ENCODE results near the gene VDR.

The VDR gene

DNA sequence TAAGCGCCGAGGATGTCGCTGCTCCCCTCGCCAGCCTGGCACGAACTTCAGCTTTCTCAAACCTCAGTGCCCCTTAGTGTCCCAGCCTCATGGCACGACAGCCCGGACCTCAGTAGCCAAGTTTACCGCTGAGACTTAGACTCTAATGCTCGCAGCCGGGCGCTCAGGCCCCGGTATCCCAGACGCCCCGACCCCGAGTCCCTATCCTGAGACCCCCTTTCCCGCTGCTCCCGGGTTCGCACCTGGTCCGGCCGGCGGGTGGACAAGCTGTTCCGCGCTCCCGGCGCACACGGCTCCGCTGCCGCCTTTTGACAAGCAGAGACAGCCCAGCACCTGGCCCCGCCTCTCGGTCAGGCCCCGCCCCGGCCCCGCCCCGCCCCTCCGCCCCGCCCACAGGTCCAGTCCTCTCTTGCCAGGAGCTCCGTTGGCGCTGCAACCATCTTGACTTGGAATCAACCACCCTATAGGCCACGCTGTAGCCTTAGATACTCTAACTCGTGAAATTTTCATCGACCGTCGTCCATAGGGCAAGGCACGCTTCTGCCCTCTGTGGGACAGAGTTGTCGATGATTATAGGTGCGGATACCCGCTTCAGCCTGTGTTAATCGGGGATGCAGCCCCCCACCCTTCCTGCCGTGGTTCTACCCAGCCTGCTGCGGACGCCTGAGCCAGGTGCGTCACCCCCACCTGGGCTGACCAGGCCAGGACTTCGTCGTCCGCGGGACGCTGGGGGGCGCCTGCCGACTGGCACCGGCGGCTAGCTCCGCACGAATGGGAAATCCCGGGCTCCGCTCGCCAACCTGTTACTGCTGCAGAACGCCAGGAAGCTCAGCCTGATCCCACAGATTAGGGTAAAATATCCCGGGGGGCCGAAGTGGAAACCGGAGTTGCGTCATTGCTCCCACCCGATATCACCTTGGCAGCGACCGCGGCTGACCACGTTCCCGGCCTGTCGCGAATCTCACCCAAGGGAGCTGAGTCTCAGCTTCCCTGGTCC, at the start of gene VDR:
Gene VDR, minus strand, starts transcription at position 282 of the 997 bp plus-strand sequence. CDS start 25,881 bp downstream, outside the sequence.
- DNase-seq (ENCODE audit: low read depth): peak; percentile 61

DNA sequence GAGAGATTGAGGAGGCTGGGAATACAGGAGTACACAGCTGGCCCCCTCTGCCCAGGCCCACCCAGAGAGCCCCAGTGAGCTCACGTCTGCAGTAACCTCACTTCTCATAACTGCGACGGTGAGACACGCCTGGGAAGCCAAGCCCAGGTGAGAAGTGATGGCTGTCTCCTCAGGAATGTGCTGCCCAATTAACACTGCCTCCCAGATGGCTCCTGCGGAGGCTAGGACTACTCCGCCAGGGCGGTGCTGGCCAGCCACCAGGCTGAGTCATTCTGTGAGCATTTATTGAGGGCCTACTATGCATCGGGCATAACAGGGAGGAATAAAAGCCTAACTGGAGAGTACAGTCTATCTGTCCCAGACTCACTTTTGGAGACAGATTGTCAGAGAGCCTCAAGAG, 49.3 kb upstream of the VDR start:
- no peak for DNase-seq (ENCODE audit: low read depth)

DNA sequence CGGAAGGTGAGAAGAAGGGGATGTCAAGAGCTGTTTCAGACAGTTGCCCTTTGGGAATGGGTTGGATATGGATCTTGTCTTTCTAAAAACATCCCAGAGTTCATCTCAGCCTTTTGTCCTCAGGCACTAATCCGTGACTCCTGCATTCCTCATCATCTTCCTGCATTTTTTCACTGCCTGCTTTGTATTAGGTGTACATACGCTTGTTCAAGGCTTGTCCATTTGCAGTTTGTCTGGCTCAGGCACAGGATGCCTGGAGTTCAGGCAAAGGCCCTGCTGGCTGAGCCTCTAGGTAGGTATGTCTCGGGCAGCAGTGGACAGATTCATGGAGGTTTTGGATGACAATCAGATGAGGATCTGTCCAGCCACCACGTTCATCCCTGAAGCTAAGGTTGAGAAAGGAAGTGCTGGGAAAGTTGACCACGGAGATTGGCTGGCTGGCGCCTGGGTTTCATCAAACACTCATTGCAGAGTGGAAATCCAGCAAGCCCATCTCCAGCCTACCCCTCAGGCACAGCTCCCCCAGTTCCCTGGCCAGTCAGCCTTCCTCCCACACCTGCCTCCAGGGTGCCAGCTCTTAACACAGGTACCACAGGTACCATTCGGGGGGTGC, 46.2 kb upstream of the VDR start:
- DNase-seq (ENCODE audit: low read depth): no peak

DNA sequence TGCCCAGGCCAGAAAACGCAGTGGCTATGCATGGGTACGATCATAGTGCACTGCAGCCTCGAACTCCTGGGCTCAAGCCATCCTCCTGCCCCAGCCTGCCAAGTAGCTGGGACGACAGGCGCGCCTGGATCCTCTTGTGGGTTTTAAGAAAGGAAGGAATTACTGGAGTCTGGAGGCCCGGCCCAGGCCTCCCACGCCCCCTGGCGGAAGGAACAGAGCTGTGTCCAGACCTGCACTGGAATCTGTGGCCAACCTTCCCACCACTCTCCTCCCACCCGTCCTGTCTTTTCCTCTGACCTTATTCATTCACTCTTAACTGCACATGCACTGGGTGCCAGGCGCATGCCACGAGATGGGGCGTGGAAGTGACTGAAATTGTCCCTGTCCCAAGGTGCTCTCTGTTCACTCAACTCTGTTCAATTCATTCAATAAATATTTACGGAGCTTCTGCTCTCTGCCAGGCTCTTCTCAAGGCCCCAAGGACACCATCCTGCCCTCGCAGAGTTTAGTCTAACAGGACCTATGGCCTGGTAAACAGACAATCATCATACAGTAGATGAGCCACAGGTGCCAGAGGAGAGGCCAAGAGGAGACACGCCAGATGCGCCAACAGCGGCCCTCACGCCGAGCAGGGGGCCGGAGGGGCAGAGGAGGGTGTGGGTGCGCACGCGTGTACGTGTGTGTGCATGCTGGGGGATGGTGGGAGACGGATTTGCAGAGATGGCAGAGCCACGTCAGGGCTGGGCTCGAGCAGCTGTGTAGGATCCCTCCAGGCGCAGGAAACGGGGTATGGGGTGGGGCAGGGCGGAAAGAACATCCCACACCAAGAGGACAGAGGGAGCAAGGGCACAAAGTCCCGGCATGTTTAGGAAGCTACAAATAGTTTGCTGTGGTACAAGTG, 44.9 kb upstream of the VDR start:
- peak; percentile 15 for DNase-seq (ENCODE audit: low read depth)

DNA sequence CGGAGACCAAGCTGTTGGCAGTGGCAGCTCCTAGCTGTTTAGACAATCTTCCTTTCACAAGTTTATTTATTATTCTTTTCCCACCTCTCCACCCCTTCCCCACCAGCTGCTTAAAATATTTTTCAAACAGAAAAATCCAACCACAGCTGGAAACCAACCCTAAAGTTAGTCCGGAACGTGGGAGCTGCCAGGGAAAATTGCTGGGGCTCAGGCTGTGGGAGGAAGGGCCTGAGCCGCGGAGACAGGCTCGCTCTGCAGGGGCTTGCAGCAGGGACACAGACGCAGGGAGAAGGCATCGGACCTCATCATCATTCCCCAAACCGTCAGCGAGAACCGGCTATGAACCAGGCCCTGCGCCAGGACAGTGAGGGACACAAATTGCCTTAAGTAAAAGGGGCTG, 42.5 kb upstream of the VDR start:
- no peak for DNase-seq (ENCODE audit: low read depth)

DNA sequence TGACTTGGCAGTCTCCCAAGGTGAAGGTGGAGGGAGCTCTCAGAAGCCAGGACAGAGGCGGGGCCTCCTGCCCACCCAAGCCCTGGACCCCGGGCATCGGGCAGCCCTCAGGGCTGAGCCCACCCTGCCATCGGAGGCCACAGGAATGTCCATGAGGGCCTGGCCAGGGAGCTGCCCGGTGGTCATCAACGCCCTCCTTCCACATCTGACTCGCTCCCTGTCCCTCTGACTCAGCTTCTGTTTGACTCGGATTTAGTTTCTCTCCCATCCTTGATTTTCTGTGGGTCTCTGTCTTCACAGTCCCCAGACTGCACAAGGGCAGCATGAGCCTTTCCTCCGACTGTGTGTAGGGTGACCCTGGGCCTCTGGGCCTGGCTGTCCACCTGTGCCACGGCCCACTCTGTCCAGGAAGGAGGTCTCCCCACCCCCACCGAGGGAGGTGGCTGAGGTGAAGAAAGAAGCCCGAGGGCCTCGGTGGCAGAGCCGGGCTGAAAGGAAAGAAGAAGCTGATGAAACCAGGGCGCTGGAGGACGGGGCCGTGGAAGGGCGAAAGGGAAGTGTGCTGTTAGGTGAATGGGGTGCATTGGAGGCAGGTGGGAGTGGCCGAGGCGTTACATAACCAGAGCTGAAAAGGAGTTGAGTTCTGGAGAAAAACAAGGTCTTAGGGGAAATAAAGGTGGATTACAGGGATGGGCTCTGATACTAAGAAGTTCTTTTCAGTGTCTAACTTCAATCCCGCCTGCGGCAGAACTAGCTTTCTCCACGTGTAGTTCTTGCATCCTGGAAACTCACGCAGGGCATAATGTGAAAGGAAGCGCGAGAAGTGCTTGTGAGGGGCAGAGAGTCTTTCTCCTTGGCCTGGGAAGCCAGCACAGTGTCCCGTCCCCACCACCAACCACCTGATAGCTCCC, 41.9 kb upstream of the VDR start:
- no peak for DNase-seq (ENCODE audit: low read depth)

DNA sequence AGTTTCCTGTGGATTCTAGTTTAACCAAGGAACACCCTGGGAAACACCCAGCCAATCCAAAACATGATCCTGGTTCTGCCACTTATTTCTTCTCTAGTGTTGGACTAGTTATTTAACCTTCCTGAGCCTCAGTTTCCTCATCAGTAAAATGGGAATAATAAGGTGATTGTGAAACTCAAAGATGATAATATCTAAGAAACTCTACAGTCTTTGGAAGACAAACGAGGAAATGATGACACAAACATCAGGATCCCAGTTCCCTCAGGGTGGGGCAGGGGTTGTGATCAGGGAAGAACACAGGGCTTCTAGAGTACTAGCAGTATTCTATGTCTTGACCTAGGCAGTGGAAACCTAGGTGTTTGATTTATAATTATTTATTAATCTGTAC, 40.5 kb upstream of the VDR start:
- DNase-seq (ENCODE audit: low read depth): no peak

DNA sequence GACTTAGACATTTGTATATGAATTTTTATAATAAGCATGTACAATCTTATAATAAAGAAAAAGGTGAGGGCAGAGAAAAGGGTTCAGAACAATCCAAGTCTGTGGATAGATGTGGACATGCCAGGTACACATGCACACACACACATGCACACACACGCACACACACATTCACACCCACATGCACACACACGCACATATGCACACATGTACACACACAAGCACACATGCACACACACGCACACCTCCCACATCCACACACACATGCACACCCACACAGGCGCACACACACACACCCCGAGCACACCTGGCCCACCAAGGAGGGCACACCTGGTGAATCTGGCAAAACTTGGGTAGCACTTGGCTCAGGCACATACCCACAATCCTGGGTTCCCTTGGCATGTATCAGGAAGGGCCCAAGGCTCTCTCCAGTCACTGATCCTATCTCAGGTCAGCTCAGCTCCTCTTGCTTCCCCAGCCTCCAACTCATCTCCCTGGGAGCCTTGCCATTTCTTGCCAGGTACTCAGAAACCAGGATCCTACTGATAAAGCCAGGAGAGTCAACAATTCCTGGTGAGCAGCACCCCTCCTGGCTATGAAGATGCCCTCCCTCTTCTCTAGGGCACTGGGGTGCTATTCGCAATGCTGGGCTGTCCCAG, 40.0 kb upstream of the VDR start:
- DNase-seq (ENCODE audit: low read depth): no peak

DNA sequence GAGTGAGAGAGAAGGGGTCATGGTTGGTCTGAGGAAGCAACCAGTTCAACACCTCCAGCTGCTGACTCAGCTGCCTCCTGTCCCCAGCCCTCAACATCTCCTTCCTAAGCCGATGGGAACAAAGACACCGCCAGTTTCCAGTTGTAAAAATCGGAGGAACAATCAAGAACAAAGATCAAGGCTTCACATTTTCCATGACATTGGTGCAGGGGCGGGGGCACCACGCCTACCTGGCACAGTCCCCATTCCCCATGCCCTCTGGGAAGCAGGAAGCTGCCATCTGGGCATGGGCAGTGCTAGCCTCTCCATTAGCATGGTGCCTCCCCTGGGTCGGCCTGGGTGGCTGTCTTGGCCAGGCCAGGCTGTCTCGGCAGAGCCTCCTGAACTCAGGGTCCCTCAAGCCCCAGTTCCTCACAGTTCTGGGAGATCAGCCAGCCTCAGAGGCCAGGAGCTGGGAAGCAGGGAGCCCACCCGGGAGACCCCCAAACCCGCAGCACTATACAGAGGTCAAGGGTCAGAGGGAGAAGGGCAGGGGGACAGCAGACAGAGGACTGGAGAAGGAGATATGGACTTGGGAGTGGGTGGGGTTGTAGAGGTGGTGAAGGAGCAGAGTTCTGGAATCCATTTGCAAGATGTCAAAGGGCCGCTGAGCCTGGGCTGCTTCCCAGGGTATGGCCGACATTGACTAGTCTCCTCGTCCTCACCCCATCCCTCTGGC, 39.0 kb upstream of the VDR start:
- no peak for DNase-seq (ENCODE audit: low read depth)

DNA sequence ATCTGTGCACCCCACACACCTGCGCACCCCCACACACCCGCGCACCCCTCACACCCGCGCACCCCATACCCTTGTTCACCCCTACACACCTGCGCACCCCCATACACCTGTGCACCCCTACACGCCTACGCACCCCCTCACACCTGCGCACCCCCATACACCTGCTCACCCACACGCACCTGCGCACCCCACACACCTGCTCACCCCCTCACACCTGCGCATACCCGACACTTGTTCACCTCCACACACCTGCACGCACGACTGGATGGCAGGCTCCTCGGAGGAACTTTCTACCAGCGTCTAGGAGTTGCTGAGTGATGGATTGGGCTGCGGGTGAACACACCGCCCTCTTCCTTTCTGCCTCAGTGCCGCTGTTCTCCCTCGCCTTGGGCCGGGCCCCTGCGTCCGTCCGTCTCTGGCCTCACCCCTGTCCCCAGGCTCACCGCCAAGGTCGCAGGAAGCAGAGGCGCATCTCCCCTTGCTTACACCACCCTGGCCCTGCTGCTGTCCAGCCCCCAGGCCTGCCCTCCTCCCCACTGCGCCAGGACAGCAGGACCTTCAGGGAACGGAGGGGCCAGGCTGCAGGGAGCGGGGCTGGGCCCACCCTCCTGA, 37.9 kb upstream of the VDR start:
- no peak for DNase-seq (ENCODE audit: low read depth)

DNA sequence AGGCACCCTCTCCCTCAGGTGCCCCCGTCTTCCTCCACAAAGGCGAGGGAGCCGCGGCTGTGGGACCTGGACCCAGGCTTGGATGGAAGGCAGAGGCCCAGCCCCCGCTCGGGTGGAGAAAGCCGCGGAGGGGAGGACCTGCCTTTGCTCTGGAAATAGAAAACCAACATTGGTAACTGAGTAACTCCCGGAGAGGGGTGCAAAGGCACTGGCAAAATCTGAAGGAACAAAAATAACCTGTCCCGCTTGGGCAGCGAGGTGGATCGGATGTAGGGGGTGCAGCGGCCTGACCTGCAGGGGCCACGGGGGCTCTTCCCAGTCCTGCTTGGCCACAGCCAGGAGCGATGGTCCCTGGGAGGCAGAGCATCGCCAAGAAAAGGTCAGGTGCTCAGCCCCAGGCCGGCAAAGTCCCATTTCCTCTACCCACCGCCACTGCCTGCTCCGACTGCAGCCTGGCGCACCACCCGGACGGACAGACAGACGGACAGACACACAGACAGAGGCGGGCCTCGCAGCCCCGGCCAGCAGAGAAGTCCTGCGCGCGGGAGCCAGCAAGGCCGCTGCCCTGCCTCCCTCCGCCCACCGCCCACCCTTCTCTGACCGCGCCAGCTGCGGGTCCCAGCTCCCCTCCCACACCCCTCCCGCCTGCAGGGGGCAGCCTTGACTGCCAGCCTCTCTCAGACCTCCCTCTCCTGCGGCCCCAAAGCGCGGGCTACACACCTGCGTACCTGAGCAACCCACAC, 37.2 kb upstream of the VDR start:
- DNase-seq (ENCODE audit: low read depth): peak; percentile 18

DNA sequence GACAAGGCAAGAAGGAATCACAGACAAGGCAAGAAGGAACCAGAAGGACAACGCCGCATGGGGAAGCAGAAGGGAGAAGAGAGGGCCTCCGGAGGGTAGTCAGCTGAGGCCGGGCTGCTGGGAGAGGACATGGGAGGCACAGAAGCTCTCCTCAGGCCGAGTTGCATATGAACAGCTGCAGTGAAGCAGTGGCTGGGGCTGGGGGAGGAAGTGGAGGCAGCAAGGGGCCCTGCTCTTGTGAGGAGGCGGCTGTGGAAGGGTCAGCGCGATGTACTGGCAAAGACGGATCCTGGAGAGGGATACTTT, 36.6 kb upstream of the VDR start:
- no peak for DNase-seq (ENCODE audit: low read depth)

DNA sequence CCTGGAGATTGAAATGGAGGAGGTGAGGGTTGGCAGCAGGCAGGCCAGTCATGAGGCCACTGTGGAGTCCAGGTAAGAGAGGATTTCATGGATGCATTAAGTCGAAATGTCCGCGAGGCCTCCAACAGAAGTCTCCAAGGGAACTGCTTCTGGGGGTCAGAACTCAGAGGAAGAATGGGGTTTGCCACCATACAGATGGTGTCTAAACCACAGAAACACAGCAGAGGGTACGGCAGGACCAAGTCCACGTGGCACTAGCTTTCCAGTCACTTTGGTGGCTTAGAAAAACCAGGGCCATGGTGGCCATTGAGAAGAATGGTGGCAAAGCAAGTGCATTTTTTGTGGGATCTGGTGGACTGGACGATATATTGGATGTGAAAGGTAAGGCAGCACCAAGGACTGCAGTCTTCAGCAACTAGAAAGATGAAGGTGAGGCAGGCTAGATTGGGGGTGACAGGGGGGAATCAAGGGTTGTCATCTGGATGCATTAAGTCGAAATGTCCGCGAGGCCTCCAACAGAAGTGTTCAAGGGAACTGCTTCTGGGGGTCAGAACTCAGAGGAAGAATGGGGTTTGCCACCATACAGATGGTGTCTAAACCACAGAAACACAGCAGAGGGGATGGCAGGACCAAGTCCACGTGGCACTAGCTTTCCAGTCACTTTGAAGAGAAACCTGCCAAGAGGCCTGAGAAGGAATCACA, 36.1 kb upstream of the VDR start:
- no peak for DNase-seq (ENCODE audit: low read depth)

DNA sequence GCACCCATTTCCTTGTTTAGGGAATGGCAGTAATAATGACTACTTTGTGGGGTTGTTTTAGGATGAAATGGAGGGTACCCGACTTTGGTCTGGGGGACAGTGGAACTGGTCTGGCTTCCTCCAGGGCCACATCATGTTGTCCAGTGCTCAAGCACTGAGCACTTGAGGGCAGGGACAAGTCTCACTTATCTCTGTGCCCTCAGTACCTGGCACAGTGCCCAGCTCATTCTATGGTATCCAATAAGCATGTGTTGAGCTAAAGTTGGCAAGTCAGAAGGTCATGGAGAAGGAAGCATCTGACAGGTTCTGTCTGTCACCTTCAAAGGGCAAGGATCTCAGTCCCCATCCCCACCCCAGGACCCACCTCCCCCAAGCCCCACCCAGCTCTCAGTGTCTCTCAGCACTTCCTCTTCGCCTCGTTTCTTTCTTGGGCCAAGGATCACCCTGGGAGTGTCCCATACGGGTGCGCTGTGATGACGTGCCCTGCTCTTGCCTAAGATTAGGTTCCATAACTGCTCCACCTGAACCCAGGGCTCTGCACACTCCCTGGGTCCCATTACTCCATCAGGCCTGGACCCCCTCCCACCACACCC, 34.3 kb upstream of the VDR start:
- DNase-seq (ENCODE audit: low read depth): no peak

DNA sequence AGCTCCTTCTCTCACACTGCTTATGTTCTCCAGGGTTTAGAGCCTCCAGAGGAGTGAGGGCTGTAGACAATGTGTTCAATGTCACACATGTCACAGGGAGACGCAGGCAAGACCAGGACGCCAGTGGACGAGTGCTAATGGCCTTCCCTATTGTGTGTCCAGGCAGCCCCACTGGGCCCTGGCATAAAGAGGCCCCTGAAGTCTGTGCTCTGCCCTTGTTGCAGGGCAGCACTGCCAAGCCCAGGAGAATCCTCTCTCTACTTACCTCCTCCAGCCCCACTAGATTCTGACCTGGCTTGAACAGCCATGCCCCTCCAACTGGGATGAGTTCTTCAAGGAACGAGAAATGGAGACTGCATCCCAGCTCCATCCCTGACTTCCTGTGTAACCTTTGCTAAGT, 33.8 kb upstream of the VDR start:
- no peak for DNase-seq (ENCODE audit: low read depth)

DNA sequence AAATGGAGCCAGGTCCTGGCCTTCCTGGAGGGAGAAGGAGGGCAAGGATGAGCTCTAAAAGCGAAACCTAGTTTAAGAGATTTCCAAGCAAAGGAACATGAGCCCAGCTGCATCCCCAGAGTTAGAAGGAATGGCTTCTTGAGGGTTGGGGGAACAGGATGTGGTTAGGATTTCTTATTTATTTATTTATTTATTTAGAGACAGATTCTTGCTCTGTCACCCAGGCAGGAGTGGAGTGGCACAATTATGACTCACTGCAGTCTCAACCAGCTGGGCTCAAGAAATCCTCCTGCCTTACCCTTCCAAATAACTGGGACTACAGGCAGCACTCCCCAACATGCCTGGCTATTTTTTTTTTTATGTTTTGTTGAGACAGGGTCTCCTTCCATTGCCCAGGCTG, 33.3 kb upstream of the VDR start:
- no peak for DNase-seq (ENCODE audit: low read depth)

DNA sequence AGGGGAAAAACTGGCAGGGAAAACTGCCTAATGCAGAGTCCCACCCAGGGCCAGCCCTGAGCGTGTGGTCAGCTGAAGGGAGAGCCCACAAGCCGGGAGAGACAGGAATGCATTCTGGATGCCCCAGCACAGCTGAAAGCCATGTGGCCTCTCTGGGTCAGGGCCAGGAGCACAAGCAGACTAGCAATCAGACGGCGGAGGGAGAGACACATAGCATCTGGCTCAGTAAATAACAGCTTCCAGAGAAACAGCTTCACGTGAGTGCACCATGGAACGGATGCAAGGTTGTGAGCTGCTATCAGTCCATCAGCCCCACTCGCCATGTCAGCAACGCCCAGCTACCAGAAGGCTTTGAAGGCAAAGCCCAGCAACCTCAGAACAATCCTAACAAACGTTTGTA, 30.4 kb upstream of the VDR start:
- DNase-seq (ENCODE audit: low read depth): no peak

DNA sequence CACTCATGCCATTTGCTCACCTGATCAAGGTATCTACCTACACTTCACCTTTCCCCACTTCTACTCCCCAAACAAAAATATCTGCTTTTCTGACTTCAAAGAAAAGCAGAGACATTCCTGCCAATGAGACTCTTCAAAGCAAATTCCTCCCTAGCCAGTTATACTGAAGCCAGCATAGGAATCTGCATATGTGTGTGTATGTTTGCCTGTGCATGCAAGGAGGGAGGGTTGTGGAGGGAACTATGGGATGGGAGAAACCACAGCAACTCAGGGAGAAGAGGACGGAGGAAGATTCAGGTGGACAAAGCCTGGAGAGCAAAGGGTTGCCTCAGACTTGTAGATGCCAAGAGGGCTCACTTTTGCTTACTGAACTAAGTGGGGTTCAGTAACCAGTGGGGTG, 26.4 kb upstream of the VDR start:
- DNase-seq (ENCODE audit: low read depth): no peak
